ENCODE results near the gene SLC7A11.

The SLC7A11 gene

GRCh38 chr4:138140879-138141278 is 101.3 kb downstream of the SLC7A11 start:
- no peak for DNase-seq

- no peak for DNase-seq
Observed at GRCh38 chr4:138138774-138139173, 103.4 kb downstream of the SLC7A11 start.

GRCh38 chr4:138135610-138136009 is 106.5 kb downstream of the SLC7A11 start:
- no peak for DNase-seq

GRCh38 chr4:138118270-138118669 is 123.9 kb downstream of the SLC7A11 start:
- no peak for DNase-seq

- no peak for DNase-seq
Observed at GRCh38 chr4:138115053-138115452, 127.1 kb downstream of the SLC7A11 start.

- DNase-seq = no peak
Observed at GRCh38 chr4:138114434-138114833, 127.7 kb downstream of the SLC7A11 start.

Data from NK-92 treated with Interleukin-12 subunit alpha and Interleukin-12 subunit beta, amount 100 ng/mL, for 24 hours (cell line).